Common myeloid progenitor, CD34-positive (primary cell): ENCODE results near the gene ORMDL3.

Source experiments
- CTCF ChIA-PET: fragments of 350-600 bp; sonication (Branson Sonifier 250); formaldehyde crosslinking; loops from one replicate; lab custom pipeline; 2021; ENCODE audit warnings: antibody characterized with exemption; lab: Charles Lee
- POLR2A ChIA-PET: fragments of 350-600 bp; sonication (Branson Sonifier 250); formaldehyde crosslinking; loops from one replicate; lab custom pipeline; 2021; ENCODE audit warnings: antibody characterized with exemption; lab: Charles Lee
- DNase-seq, 3 donors: peaks; one replicate each; pipeline versions ENCODE4 v3.0.0 to v3.0.0-alpha.2; 2013
- H3K27ac ChIP-seq, 2 experiments: 1 replicate in 1 of 2; 2 replicates in 1 of 2; pipeline ENCODE4 v1.7.0; 2013; ENCODE audit warnings: inconsistent platforms in 2 of 2, low read length in 2 of 2, mild to moderate bottlenecking in 2 of 2, low read depth in 1 of 2, moderate library complexity in 1 of 2; ENCODE audit not compliant: severe bottlenecking in 2 of 2, insufficient read depth in 1 of 2, poor library complexity in 1 of 2
- H3K27me3 ChIP-seq, 5 experiments: replicated peaks in 2 of 5; 1 replicate in 3 of 5; 2 replicates in 2 of 5; pipeline versions ENCODE4 v1.6.1 to v1.7.0; 2013; ENCODE audit warnings: low read length in 4 of 5, mild to moderate bottlenecking in 2 of 5, moderate library complexity in 2 of 5, inconsistent platforms in 1 of 5; ENCODE audit not compliant: insufficient read depth in 5 of 5, control insufficient read depth in 4 of 5
- H3K36me3 ChIP-seq, 4 experiments: 1 replicate in 2 of 4; 2 replicates in 2 of 4; pipeline versions ENCODE4 v1.6.1 to v1.7.0; 2013; ENCODE audit warnings: low read length in 3 of 4, control low read depth in 1 of 4, mild to moderate bottlenecking in 1 of 4; ENCODE audit not compliant: control insufficient read depth in 4 of 4, insufficient read depth in 4 of 4
- H3K4me1 ChIP-seq, 4 experiments: 1 replicate in 3 of 4; 2 replicates in 1 of 4; pipeline versions ENCODE4 v1.6.1 to v1.7.1; 2013; ENCODE audit warnings: low read length in 3 of 4, mild to moderate bottlenecking in 3 of 4, control low read depth in 1 of 4, inconsistent platforms in 1 of 4, moderate library complexity in 1 of 4; ENCODE audit not compliant: control insufficient read depth in 4 of 4, insufficient read depth in 4 of 4; ENCODE audit errors: control extremely low read depth in 1 of 4
- H3K4me3 ChIP-seq, 7 experiments: 1 replicate in 4 of 7; 2 replicates in 3 of 7; pipeline versions ENCODE4 v1.5.1 to v1.7.0; 2013; ENCODE audit warnings: mild to moderate bottlenecking in 7 of 7, low read length in 6 of 7, moderate library complexity in 6 of 7, inconsistent platforms in 2 of 7, low read depth in 2 of 7, control low read depth in 1 of 7; ENCODE audit not compliant: insufficient read depth in 4 of 7, control insufficient read depth in 1 of 7; ENCODE audit errors: extremely low read depth in 1 of 7
- H3K9me3 ChIP-seq, 5 experiments: 1 replicate in 4 of 5; 2 replicates in 1 of 5; pipeline versions ENCODE4 v1.6.1 to v1.7.1; 2013; ENCODE audit warnings: low read length in 4 of 5, mild to moderate bottlenecking in 2 of 5, inconsistent platforms in 1 of 5, low read depth in 1 of 5, moderate library complexity in 1 of 5; ENCODE audit not compliant: control insufficient read depth in 4 of 5, insufficient read depth in 2 of 5; ENCODE audit errors: control extremely low read depth in 1 of 5
- WGBS: methylation state at CpG from one replicate; pipeline ENCODE4 v1.1.5; 2013; ENCODE audit not compliant: insufficient coverage; 5-methylcytosine and 5-hydroxymethylcytosine counted together

ORMDL3 gene

DNA sequence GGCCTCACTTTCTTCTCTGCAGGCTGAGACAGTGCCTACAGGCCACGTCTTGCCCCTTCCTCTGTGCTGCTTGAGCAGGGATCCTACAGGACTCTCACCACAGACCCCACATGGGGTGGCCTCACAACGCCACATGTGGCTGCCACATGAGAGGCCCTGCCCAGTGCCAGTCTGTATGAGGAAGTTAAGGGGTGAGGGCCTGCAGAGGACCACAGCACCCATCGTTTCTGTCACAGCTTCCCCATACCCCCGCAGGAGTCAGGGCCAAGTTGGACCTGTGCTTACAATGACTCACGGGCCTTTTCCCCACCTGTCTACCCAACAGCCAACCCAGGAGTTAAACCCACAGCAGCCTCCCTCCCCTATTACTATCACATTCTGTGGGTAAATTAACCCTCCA lies 6.1 kb downstream of the ORMDL3 start:
- Histone ChIP-seq H3K27me3 (no peaks in the 10 kb centered on the region), H3K27ac (no peak overlapping the region), H3K9me3 (no peaks in the 10 kb centered on the region), H3K4me1 (peaks cover 4 to 52% (median 23%) of the 10 kb centered on the region in 4 experiments), H3K36me3 (peaks cover 13 to 45% (median 40%) of the 10 kb centered on the region in 4 experiments), H3K4me3 (no peak overlapping the region)
- ChIA-PET CTCF (interaction anchor here (0.6 to 1.5 kb wide), 2 partner anchors 16 to 21 kb away, joined by 3 read pairs; no protein-coding TSS in a partner anchor), POLR2A (no interaction called here)
- 53% methylated on average over 3 of the region's 5 CpGs for WGBS
- DNase-seq: peak in 2 of 3 donors; percentile 55 to 56

GRCh38 chr17:39920218-39921210 lies 6.9 kb downstream of the ORMDL3 start:
- ChIA-PET POLR2A (no interaction called here), CTCF (interaction anchor here (0.6 kb wide), 1 partner anchor 20 kb away, joined by 3 read pairs; no protein-coding TSS in a partner anchor)
- Histone ChIP-seq H3K27me3 (no peaks in the 10 kb centered on the region), H3K4me3 (no peak overlapping the region), H3K36me3 (peaks cover 13 to 45% (median 40%) of the 10 kb centered on the region in 4 experiments), H3K27ac (no peak overlapping the region), H3K9me3 (no peaks in the 10 kb centered on the region), H3K4me1 (peaks cover under 1 to 44% (median 16%) of the 10 kb centered on the region in 4 experiments)
- peak in 2 of 3 donors; percentile 57 to 60 for DNase-seq
- 89% methylated on average over 13 of the region's 19 CpGs for WGBS

- H3K4me3 ChIP-seq: no peak overlapping the region
- H3K36me3 ChIP-seq: peaks cover 10 to 45% (median 39%) of the 10 kb centered on the region in 4 experiments
- DNase-seq: no peak
- peaks cover 0 to 33% (median 13%) of the 10 kb centered on the region in 4 experiments for H3K4me1 ChIP-seq
- H3K27ac ChIP-seq: no peak overlapping the region
- ChIA-PET POLR2A (no interaction called here), CTCF (interaction anchor here (1.5 kb wide), 1 partner anchor 20 kb away, joined by 5 read pairs; no protein-coding TSS in a partner anchor)
- no peaks in the 10 kb centered on the region for H3K9me3 ChIP-seq
- WGBS: 98% methylated on average over 5 of the region's 9 CpGs
- no peaks in the 10 kb centered on the region for H3K27me3 ChIP-seq
Measured at GRCh38 chr17:39919087-39919683, 8.2 kb downstream of the ORMDL3 start.

- POLR2A ChIA-PET: no interaction called here
- no peak for DNase-seq
- CTCF ChIA-PET: no interaction called here
- 96% methylated on average over 3 of the region's 7 CpGs for WGBS
- H3K36me3 ChIP-seq: peaks cover 11 to 27% (median 22%) of the 10 kb centered on the region in 4 experiments
- no peak overlapping the region for H3K4me3 ChIP-seq
- no peaks in the 10 kb centered on the region for H3K9me3 ChIP-seq
- peaks cover 0 to 18% (median 9%) of the 10 kb centered on the region in 4 experiments for H3K4me1 ChIP-seq
- no peaks in the 10 kb centered on the region for H3K27me3 ChIP-seq
- no peak overlapping the region for H3K27ac ChIP-seq
Measured at GRCh38 chr17:39916918-39917317, 10.5 kb downstream of the ORMDL3 start.

- ChIA-PET CTCF (interaction anchor here (1.3 kb wide), 1 partner anchor 43 kb away, joined by 4 read pairs; no protein-coding TSS in a partner anchor), POLR2A (no interaction called here)
- Histone ChIP-seq H3K27ac (no peak overlapping the region), H3K27me3 (no peaks in the 10 kb centered on the region), H3K4me3 (no peak overlapping the region), H3K9me3 (no peaks in the 10 kb centered on the region), H3K4me1 (peaks cover 0 to 4% (median under 1%) of the 10 kb centered on the region in 4 experiments), H3K36me3 (peaks cover 10 to 18% (median 15%) of the 10 kb centered on the region in 4 experiments)
- DNase-seq: no peak
- 95% methylated on average over 2 of the region's 4 CpGs for WGBS
Measured at GRCh38 chr17:39915559-39915958, 11.8 kb downstream of the ORMDL3 start.

- Histone ChIP-seq H3K4me1 (no peaks in the 10 kb centered on the region), H3K36me3 (peaks cover 6 to 11% (median 7%) of the 10 kb centered on the region in 4 experiments), H3K4me3 (no peak overlapping the region), H3K27ac (no peak overlapping the region), H3K27me3 (no peaks in the 10 kb centered on the region), H3K9me3 (no peaks in the 10 kb centered on the region)
- ChIA-PET CTCF (no interaction called here), POLR2A (no interaction called here)
- DNase-seq: no peak
- WGBS: 88% methylated on average over 3 of the region's 3 CpGs
Measured at GRCh38 chr17:39913989-39914388, 13.4 kb downstream of the ORMDL3 start.
